Tibial nerve (tissue), 4 donors: ENCODE measurements around the gene ANAPC16. TPM values are rescaled to one million over a fixed set of nuclear protein-coding genes. Genes with fewer than 3 reads are reported as not detected.
"Not testable (repeated sequence)": the region's sequence is repeated elsewhere in the genome, so short reads cannot be mapped to it uniquely, and the experiment has no call there.

ENCODE experiments used
- DNase-seq, 2 donors: peaks; one replicate each; pipeline ENCODE4 v3.0.0-alpha.2; 2019; ENCODE audit warnings: low spot score in 2 of 2
- H3K27ac ChIP-seq, 4 donors: fragments of 200-600 bp; sonication (generic) in 3 of 4; one replicate each; pipeline ENCODE4 v1.5.1; 2017 to 2019; ENCODE audit warnings: mild to moderate bottlenecking in 1 of 4
- H3K27me3 ChIP-seq, 2 donors: fragments of 200-600 bp; sonication (generic) in 1 of 2; one replicate each; pipeline versions ENCODE4 v1.5.1 to v1.6.0; 2017 to 2019
- H3K36me3 ChIP-seq, 3 donors: fragments of 200-600 bp; sonication (generic); one replicate each; pipeline ENCODE4 v1.5.1; 2018 to 2019
- H3K4me1 ChIP-seq, 4 donors: fragments of 200-600 bp; sonication (generic) in 3 of 4; one replicate each; pipeline ENCODE4 v1.5.1; 2017 to 2019
- H3K4me3 ChIP-seq, 4 donors: fragments of 200-600 bp; sonication (generic) in 3 of 4; one replicate each; pipeline ENCODE4 v1.5.1; 2017 to 2019; ENCODE audit warnings: mild to moderate bottlenecking in 1 of 4, moderate library complexity in 1 of 4
- H3K9me3 ChIP-seq, 4 donors: fragments of 200-600 bp; sonication (generic) in 3 of 4; one replicate each; pipeline ENCODE4 v1.5.1; 2017 to 2019
- EP300 ChIP-seq, 2 donors: sonication (generic); formaldehyde crosslinking; IDR thresholded peaks; one replicate each; pipeline ENCODE4 v1.6.1; 2017; ENCODE audit warnings: antibody characterized with exemption in 2 of 2, mild to moderate bottlenecking in 1 of 2
- POLR2A ChIP-seq, 2 donors: fragments of 450-650 bp; IDR thresholded peaks; one replicate each; pipeline ENCODE4 v1.6.1; 2017; ENCODE audit warnings: antibody characterized with exemption in 2 of 2, mild to moderate bottlenecking in 2 of 2, moderate library complexity in 2 of 2
- WGBS, 2 donors: methylation state at CpG; one replicate each; pipeline ENCODE4 v1.1.5; 2018; 5-methylcytosine and 5-hydroxymethylcytosine counted together
- total RNA-seq, 4 donors: library from RNA; depleted of rRNA; stranded (reverse); fragments of >200 nt; gene quantifications; one replicate each; pipeline ENCODE4 v1.1.0, GENCODE V29; 2016
- TF ChIP-seq, protein P1 (sequence below), 5 experiments: fragments of 200-600 bp in 3 of 5; fragments of 450-650 bp in 2 of 5; sonication (generic) in 3 of 5; IDR thresholded peaks; one replicate each; pipeline ENCODE4 v1.5.1; 2016 to 2019; ENCODE audit warnings: antibody characterized with exemption in 5 of 5, mild to moderate bottlenecking in 3 of 5, moderate library complexity in 2 of 5

Gene ANAPC16
- total RNA-seq, 4 donors from 2014 or later: 52.6 to 72.3 (median 61.9) TPM

DNA sequence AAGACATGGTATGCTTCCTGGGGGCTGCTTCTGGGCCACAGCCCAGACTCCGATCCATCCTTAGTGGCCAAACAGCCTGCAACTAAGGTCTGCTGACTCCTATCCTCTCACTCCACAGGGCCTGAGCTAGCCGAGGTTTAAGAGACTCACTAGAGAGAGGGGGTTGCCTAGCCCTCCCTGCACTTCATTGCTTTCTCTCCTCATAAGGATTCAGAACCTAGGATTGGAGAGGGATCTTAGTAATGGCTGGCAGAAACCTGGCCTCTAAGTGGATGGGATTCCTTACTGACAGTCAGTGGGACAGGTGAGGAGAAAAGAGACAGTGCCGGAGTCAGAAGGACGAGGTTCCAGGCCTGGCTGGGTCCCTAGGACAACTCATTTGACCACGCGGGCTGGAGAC, 49.7 kb downstream of the ANAPC16 start:
- no peak for DNase-seq
- H3K27me3 ChIP-seq: no peaks in the 10 kb centered on the region
- no peaks in the 10 kb centered on the region for H3K9me3 ChIP-seq
- peak overlapping the region in 1 of 4 donors; percentile 65 for H3K27ac ChIP-seq
- H3K36me3 ChIP-seq: no peaks in the 10 kb centered on the region
- TF ChIP-seq EP300 (IDR thresholded peaks at IDR 0.05) (no peak), POLR2A (IDR thresholded peaks at IDR 0.05) (no peak)
- TF ChIP-seq, protein P1, sequence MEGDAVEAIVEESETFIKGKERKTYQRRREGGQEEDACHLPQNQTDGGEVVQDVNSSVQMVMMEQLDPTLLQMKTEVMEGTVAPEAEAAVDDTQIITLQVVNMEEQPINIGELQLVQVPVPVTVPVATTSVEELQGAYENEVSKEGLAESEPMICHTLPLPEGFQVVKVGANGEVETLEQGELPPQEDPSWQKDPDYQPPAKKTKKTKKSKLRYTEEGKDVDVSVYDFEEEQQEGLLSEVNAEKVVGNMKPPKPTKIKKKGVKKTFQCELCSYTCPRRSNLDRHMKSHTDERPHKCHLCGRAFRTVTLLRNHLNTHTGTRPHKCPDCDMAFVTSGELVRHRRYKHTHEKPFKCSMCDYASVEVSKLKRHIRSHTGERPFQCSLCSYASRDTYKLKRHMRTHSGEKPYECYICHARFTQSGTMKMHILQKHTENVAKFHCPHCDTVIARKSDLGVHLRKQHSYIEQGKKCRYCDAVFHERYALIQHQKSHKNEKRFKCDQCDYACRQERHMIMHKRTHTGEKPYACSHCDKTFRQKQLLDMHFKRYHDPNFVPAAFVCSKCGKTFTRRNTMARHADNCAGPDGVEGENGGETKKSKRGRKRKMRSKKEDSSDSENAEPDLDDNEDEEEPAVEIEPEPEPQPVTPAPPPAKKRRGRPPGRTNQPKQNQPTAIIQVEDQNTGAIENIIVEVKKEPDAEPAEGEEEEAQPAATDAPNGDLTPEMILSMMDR (IDR thresholded peaks at IDR 0.05): no peak
- 77% methylated on average over 6 of the region's 6 CpGs for WGBS, 2 donors
- H3K4me3 ChIP-seq: no peak overlapping the region
- H3K4me1 ChIP-seq: peaks cover 0 to 47% (median 30%) of the 10 kb centered on the region in 4 donors

DNA sequence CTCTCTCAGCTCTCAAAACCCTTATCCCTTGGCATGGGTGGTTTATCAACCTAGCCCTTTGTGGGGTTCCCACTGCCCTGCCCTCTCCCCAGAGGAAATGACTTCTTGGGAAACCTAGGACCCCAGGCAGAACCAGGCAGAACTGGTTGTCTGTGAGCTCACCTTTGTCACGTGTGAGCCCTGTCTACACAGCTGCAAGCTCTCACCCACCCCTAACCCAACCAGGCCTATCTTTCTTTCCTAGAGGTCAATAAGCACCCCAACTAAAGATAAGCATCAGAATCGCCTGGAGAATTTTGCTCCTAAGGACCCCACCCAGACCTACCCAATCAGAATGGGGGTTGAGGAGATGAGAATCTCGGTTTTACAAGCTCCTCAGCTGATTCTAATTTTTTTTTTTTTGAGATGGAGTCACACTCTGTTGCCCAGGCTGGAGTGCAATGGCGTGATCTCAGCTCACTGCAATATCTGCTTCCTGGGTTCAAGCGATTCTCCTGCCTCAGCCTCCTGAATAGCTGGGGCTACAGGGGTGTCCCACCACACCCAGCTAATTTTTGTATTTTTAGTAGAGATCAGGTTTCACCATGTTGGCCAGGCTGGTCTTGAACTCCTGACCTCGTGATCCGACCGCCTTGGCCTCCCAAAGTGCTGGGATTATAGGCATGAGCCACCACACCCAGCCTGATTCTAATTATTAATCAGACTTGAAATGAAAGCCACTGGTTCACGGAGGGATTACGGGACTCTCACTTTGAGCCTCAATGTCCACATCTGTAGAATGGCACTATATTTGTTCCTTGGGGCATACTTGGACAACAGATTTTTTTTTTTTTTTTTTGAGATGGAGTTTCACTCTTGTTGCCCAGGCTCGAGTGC, 50.4 kb downstream of the ANAPC16 start:
- DNase-seq: no peak
- TF ChIP-seq, protein P1 (IDR thresholded peaks at IDR 0.05): no peak
- no peak for TF ChIP-seq POLR2A (IDR thresholded peaks at IDR 0.05)
- H3K27ac ChIP-seq: peak overlapping the region in 2 of 4 donors; percentile 65 to 67
- H3K9me3 ChIP-seq: no peaks in the 10 kb centered on the region
- no peaks in the 10 kb centered on the region for H3K36me3 ChIP-seq
- 86 to 87% methylated on average over 11 of the region's 11 CpGs for WGBS, 2 donors
- no peaks in the 10 kb centered on the region for H3K27me3 ChIP-seq
- peaks cover 0 to 47% (median 27%) of the 10 kb centered on the region in 4 donors for H3K4me1 ChIP-seq
- H3K4me3 ChIP-seq: no peak overlapping the region

DNA sequence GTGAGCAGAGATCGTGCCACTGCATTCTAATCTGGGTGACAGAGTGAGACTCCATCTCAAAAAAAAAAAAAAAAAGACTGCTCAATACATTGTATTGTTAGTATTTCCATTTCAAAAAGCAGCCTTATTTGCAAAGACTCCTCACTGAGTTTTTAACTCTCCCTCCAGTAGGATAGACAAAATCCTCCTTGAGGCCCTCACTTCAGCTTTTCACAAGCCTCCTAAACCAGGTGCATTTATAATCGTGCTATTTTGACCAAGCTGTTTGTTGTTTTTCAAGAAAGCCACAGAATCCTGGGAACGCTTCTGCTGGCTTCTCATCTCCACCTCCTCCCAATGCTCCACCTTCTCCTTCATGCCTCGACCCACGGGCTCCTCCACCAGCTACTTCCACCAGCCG, 51.6 kb downstream of the ANAPC16 start:
- TF ChIP-seq EP300 (IDR thresholded peaks at IDR 0.05): no peak
- TF ChIP-seq, protein P1 (IDR thresholded peaks at IDR 0.05): no peak
- no peak for TF ChIP-seq POLR2A (IDR thresholded peaks at IDR 0.05)
- Histone ChIP-seq H3K9me3 (no peaks in the 10 kb centered on the region), H3K36me3 (no peaks in the 10 kb centered on the region), H3K27me3 (no peaks in the 10 kb centered on the region), H3K4me1 (peaks cover 0 to 44% (median 24%) of the 10 kb centered on the region in 4 donors), H3K27ac (peak overlapping the region in 3 of 4 donors; percentile 27 to 63 (median 58)), H3K4me3 (no peak overlapping the region)
- WGBS, 2 donors: 44 to 50% methylated on average over 6 of the region's 6 CpGs
- no peak for DNase-seq

DNA sequence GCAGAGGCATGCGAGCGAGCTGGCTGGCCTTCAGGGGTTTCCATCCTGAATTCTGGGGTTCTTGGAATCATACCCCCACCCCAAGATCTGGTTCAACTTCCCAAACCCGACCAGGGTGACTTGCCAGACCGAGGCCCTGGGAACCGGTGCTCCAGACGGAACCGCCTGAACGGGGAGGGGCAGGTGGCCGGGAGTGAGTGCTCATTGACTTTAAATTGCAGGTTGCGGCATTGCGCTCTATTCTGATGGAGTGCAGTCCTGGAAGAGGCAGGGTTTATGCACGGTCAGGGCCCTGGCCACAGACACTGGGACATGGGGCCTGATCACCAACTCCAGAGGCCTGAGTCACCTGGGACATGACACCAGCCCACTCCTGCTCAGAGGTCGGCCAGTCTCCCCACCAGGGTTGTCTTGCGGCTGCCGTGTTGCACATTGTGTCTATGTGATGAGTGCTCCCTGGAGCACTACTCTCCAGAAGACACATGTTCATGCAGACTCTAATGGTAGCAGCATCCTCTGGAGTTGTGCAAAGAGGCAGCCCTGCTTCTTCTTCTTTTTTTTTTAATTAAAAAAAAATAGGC, 52.1 kb downstream of the ANAPC16 start:
- peaks cover 0 to 43% (median 25%) of the 10 kb centered on the region in 4 donors for H3K4me1 ChIP-seq
- DNase-seq: no peak
- peak overlapping the region in 3 of 4 donors; percentile 27 to 63 (median 50) for H3K27ac ChIP-seq
- H3K27me3 ChIP-seq: no peaks in the 10 kb centered on the region
- 77 to 80% methylated on average over 12 to 13 of the region's 15 CpGs for WGBS, 2 donors
- TF ChIP-seq, protein P1 (IDR thresholded peaks at IDR 0.05): no peak
- TF ChIP-seq POLR2A (IDR thresholded peaks at IDR 0.05) (no peak), EP300 (IDR thresholded peaks at IDR 0.05) (no peak)
- no peaks in the 10 kb centered on the region for H3K9me3 ChIP-seq
- no peaks in the 10 kb centered on the region for H3K36me3 ChIP-seq
- H3K4me3 ChIP-seq: no peak overlapping the region

GRCh38 chr10:72268475-72269200, 52.8 kb downstream of the ANAPC16 start:
- H3K36me3 ChIP-seq, H3K9me3 ChIP-seq, H3K27ac ChIP-seq, H3K4me3 ChIP-seq, H3K27me3 ChIP-seq, DNase-seq: not testable (repeated sequence)
- 97 to 100% methylated on average over 5 of the region's 5 CpGs for WGBS, 2 donors
- H3K4me1 ChIP-seq: peaks cover 0 to 37% (median 20%) of the 10 kb centered on the region in 4 donors
